ELF-1 (cell line): Measurements from ENCODE around the gene ZFC3H1.
"Not testable (repeated sequence)": the region's sequence is repeated elsewhere in the genome, so short reads cannot be mapped to it uniquely, and the experiment has no call there.

Experiments
- DNase-seq: peaks from one replicate; pipeline ENCODE4 v3.0.0-alpha.2; 2016; ENCODE audit warnings: low read depth, low spot score

Gene ZFC3H1, protein sequence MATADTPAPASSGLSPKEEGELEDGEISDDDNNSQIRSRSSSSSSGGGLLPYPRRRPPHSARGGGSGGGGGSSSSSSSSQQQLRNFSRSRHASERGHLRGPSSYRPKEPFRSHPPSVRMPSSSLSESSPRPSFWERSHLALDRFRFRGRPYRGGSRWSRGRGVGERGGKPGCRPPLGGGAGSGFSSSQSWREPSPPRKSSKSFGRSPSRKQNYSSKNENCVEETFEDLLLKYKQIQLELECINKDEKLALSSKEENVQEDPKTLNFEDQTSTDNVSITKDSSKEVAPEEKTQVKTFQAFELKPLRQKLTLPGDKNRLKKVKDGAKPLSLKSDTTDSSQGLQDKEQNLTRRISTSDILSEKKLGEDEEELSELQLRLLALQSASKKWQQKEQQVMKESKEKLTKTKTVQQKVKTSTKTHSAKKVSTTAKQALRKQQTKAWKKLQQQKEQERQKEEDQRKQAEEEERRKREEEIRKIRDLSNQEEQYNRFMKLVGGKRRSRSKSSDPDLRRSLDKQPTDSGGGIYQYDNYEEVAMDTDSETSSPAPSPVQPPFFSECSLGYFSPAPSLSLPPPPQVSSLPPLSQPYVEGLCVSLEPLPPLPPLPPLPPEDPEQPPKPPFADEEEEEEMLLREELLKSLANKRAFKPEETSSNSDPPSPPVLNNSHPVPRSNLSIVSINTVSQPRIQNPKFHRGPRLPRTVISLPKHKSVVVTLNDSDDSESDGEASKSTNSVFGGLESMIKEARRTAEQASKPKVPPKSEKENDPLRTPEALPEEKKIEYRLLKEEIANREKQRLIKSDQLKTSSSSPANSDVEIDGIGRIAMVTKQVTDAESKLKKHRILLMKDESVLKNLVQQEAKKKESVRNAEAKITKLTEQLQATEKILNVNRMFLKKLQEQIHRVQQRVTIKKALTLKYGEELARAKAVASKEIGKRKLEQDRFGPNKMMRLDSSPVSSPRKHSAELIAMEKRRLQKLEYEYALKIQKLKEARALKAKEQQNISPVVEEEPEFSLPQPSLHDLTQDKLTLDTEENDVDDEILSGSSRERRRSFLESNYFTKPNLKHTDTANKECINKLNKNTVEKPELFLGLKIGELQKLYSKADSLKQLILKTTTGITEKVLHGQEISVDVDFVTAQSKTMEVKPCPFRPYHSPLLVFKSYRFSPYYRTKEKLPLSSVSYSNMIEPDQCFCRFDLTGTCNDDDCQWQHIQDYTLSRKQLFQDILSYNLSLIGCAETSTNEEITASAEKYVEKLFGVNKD (N-terminal part only)

DNA sequence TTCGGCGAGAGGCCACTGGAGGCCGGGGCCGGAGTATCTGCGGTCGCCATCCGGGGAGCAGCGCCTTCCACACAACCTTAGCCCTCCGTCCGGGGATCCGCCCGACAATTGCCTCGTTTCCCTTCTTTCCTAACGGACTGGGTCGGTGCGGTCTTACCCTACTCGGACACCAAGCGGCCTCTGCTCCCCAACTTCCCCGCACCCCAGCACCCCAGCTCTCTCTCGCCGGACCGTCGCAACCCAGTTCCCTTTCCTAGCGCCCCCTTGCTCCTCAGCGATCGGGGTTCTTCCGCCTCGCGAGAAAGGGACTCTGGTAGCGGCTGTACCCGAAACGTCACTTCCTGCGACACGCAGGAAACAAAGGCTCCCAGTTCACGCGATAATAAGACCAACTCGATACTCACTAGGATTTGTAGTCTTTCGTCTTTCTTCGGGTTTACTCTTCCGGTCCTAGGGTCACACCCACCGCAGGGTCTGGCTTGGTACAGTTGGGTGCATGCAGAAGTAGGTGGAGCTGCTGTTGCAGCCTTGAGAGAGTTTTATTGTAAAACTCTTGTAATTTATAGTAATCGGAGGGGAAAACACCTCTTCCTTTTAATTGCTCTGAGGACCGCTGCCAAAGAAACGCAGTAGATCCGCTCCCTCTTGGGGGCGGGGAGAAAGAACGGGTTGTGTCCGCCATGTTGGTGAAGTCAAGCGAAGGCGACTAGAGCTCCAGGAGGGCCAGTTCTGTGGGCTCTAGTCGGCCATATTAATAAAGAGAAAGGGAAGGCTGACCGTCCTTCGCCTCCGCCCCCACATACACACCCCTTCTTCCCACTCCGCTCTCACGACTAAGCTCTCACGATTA, at the start of gene ZFC3H1, which contains the start of gene THAP2:
TSS of gene ZFC3H1 (minus strand) at position 288 of the 850 bp plus-strand sequence. CDS start at position 50, 238 bp downstream.
TSS of gene THAP2 (plus strand) at position 741 of the 850 bp plus-strand sequence. CDS start 209 bp downstream, outside the sequence.
- peak; percentile 98 for DNase-seq

DNA sequence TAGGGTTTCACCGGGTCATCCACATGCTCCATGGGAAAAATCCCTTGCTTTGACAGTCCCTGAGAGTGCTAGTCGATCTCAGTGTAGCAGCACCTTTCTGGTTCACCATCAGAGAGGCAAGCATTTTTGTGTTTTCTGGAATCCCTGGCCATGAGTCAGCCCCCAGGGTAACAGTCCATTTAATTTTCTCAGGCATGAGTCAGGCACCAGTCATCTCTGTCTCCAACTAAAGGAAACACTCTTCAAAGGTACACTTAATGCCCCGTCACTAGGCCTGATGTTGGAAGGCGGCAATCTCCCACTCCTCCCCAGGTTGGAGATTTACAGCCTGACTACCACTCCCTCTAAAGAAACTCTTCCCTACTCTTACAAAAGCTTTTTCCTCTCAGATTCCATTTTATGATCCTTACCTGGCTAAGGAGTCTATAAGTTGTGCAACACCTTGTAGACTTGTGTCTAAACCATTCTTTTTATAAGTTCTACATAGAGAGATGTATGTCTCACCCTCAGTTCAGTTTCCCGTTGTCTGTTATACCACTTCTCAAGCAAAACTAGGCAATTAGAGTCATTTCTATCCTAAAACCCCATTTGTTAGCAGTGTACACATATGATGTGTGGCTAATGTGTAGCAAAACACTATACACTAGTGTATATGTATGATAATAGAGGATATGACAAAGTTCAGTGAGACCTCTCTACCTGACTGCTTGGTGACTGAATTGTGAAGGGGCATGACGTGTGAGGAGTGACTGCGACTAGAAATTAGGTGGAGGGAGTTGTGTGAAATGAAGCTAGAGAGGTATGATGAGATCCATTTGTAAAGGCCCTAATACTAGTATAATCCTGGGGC, 46.9 kb upstream of the ZFC3H1 start:
- DNase-seq: peak; percentile 75

DNA sequence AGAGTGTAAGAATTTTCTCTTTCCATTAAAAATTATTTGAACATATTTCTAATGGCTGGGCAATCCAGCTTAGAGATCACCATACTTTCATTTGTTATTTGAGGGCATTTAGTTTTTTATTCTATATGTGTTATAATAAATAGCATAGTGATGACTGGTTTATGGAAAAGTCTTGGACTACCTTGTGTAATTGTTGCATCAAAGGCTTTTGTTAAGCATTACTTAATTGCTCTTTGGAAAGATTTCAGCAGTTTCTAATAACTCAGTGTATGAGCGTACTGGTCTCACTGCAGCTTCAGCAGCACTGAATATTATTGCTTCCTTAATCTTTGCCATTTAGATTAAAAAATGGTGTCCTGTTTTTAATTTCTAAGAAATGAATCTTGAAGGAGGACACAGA, 45.0 kb upstream of the ZFC3H1 start:
- DNase-seq: no peak

DNA sequence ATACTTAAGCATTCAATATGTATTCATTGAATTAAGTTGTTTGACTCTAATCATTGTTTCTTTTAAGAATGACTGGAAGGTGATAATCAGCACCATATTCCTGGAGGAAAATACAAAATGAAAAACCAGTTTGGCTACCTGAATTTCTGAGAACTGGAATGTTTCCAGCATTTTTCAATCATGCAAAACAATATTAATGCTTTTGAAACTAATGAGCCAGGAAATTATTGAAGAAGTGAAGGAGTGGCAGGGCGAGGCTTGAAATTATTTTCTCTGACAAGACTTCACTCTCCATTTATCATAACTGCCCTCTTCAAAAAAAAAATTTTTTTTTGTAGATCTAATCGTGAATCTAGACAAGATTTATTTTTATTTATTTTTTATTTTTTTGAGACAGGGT, 41.3 kb upstream of the ZFC3H1 start:
- no peak for DNase-seq

DNA sequence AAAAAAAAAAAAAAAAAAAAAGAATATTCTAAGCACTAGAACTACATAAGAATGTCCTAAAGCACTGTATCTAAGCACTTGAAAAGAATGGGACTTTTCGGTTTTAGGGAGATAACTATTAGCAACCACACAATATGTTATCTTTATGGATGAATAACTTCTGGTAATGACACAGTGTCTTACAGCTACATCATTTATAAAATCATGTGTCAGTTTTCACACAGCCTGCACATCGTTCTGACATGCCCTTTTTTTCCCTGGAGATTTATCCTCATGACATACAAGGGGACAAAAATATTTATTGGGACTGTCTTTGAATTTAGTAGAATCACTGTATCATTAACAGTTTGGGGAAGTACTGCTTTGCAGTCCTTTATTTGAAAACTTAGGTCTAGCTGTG, 39.6 kb upstream of the ZFC3H1 start:
- no peak for DNase-seq

DNA sequence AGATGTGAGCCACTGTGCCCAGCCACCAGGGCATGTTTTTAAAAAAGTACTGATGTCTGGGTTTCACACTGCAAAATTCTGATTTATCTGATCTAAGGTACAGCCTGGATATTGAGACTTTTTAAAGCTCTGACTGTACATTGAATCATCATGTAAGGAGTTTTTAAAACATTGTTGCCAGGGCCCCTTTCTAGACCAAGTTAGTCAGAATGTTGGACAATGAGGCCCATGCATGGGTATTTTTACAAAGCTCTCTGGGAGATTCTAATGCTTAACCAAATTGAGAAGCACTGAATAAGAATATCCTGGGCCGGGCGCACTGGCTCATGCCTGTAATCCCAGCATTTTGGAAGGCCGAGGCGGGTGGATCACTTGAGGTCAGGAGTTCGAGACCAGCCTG, 38.9 kb upstream of the ZFC3H1 start:
- no peak for DNase-seq

DNA sequence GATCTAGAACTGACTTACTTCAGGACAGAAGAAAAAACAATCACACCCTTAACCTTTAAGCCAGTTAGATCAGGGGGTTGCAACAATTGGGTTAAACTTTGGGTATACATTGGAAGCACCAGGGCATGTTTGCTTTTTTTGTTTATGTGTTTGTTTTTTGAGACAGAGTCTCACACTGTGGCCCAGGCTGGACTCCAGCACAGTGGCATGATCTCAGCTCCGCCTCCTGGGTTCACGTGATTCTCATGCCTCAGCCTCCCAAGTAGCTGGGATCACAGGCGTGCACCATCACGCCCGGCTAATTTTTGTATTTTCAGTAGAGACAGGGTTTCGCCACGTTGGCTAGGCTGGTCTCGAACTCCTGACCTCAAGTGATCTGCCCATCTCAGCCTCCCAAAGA, 38.5 kb upstream of the ZFC3H1 start:
- not testable (repeated sequence) for DNase-seq

DNA sequence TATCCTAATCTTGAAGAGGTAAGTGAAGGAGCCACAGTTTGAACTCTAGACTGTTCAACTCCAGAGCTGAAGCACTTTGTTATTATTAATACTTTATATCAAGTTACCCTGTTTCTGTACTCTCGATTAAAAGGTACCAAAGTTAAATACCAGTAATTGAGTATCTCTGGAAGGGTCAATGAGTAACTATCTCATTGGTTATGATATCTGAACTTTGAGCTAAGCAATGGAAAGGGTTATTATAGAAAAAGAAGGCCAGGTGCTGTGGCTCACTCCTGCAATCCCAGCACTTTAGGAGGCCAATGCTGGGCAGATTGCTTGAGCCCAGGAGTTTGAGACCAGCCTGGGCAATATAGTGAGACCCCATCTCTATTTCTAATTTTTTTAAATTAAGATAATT, 32.1 kb upstream of the ZFC3H1 start:
- DNase-seq: no peak

DNA sequence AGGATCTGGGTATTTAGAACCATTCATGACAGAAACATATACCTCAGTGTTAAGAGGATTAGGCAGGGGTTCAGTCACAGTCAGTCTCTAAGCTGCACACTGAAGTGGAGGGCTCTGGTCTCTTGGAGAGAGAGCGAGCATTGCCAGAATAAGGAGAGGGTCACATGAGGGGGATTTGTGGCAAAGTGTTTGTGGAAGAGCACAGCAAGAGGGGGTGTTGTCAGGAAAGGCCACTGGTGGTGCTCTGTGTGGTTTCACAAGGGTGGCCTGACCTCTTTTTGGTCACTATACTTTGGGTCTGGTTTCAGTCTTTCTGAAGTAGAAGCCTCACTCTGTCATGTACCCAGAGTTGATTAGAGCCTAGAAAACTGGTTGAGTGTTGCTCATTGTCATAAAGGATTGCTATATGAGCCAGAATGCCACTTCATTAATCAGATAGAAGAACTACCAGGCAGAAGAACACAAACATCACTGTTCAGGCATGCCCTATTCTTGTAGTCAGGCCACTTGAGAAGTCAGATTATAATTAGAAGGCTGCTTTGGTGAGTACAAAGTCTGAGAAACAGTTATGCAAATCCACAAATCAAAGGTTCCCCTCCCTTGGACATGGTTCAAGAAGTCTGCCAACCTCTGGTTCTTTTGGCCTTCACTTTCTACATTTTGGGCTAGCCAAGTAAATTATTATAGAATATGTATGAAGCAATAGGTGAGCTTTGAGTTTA, 30.6 kb upstream of the ZFC3H1 start:
- no peak for DNase-seq

DNA sequence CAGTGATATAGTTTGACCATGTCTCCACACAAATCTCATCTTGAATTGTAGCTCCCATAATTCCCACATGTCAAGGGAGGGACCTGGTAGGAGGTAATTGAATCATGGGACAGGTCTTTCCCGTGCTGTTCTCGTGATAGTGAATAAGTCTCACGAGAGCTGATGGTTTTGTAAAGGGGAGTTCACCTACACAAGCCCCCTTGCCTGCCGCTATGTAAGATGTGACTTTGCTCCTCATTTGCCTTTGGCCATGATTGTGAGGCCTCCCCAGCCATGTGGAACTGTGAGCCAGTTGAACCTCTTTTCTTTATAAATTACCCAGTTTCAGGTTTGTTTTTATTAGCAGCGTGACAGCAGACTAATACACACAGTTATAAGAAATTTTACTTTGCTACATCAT, 30.0 kb upstream of the ZFC3H1 start:
- not testable (repeated sequence) for DNase-seq

DNA sequence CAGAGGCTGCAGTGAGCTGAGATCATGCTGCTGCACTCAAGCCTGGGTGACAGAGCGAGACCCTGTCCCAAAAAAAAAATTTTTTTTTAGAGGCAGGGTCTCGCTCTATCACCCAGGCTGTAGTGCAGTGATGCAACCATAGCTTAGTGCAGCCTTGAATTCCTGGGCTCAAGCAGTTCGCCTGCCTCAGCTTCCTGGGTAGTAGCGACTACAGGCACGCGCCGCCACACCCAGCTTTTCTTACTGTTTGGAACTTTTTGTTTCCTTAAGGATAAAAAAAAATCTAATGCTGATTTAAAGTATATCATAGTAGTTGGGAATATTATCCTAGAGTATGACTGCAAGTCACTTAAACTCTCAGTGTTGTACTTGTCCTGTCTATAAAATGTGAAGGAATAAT, 29.5 kb upstream of the ZFC3H1 start:
- DNase-seq: no peak

DNA sequence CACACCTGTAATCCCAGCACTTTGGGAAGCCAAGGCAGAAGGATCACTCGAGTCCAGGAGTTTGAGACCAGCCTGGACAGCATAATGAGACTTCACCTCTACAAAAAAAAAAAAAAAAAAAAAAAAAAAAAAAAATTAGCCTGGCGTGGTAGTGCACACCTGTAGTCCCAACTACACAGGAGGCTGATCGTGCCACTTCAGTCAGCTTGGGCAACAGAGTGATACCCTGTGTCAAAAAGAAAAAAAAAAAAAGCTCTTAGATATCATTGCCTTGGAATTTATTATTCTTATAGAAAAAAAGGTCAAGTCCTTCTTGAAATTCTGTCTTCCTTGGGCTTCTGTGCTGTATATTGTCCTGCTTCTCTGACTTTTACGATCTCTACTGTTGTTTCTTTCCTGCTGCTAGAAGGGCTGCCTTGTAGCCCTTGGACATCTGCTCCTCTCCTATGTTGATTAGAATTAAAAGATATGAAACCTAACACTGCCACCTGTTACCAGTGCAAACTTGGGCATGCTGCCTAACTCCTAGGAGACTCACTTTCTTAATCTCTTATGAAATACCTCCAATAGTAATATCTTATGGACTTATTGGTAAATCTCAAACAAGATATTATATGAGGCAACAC, 28.0 kb upstream of the ZFC3H1 start:
- no peak for DNase-seq

DNA sequence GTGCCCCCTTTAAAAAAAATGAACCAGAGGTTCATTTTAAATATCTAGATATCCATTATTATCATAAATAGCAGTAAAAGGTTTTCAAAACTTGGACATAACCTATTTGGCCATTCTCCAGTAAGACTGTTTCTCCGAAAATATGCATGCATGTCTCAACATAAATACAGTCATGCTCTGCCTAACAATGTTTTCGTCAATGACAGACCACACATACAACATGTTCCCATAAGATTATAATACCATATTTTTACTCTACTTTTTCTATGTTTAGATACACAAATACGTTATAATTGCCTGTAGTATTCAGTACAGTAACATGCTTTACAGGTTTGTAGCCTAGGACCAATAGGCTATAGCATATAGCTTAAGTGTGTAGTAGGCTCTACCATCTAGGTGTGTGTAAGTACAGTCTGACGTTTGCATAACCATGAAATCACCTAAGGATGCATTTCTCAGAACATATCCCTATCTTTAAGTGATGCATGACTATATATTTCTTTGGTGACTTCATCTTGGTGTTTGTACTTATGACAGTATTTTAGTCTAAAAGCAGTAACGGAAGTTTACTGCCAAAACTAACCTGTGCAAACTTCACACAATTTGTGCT, 25.4 kb upstream of the ZFC3H1 start:
- no peak for DNase-seq

DNA sequence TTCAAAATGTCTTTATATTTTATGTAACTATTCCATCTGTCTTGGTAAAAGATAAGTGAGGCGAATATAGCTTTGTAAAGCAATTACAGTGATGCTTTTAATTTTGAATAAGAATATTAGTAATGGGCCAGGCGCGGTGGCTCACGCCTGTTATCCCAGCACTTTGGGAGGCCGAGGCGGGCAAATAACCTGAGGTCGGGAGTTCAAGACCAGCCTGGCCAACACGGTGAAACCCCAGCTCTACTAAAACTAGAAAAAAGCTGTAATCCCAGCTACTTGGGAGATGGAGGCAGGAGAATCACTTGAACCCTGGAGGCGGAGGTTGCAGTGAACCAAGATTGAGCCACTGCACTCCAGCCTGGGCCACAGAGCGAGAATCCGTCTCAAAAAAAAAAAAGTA, 23.5 kb upstream of the ZFC3H1 start:
- not testable (repeated sequence) for DNase-seq

DNA sequence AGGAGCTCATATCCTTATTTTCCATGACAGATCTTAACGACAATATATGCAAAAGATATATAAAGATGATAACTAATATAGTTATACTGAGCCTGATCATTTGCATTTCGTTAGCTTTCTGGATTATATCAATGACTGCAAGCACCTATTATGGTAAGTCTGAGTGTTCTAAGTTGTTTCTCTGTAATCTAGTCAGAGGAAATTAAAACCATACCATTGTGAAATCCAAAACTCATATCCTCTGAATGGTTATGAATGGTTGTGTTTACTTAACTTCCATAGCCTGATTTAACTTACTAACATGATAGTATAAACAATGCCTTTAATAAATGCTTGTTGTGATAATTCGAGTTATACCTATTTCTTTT, 23.0 kb upstream of the ZFC3H1 start:
- DNase-seq: no peak

DNA sequence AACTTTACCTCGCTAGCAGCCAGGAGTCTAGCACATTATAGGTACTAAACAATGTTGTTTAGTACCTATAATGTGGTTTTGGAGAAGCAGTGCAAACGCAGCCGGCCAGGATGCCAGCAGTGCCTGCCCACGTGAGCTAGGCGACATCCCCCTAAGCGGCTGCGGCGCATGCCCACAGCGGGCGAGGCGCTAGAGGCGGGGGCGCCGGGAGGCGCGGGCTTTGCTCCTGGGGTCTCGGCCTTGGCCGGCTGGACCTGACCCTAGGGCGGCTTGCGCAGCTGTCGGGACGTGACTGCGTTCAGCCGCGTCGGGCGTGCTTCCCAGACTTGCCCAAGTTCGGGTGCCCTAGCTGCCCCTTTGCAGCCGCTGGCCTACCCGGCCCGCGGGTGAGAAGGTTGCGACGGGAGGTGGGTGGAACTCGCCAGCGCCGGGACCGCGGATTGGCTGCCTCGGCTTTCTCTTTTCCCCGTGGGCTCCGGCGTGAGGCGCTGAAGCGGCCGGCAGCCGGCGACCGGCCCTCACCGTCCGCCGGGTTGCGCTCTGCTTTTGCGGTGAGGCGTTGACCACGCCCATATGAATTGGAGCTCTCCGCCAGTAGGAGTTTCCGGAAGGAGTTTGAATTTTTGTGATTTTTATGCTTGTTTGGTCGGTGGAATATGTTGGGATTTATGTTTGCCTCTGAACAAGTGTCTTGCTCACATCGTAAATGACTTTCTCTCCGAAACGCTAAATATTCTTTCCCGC, 22.4 kb upstream of the ZFC3H1 start, which contains the start of gene TMEM19:
TSS of gene TMEM19 (plus strand) at position 169 of the 744 bp plus-strand sequence. CDS start 599 bp downstream, outside the sequence.
- DNase-seq: peak; percentile 92

DNA sequence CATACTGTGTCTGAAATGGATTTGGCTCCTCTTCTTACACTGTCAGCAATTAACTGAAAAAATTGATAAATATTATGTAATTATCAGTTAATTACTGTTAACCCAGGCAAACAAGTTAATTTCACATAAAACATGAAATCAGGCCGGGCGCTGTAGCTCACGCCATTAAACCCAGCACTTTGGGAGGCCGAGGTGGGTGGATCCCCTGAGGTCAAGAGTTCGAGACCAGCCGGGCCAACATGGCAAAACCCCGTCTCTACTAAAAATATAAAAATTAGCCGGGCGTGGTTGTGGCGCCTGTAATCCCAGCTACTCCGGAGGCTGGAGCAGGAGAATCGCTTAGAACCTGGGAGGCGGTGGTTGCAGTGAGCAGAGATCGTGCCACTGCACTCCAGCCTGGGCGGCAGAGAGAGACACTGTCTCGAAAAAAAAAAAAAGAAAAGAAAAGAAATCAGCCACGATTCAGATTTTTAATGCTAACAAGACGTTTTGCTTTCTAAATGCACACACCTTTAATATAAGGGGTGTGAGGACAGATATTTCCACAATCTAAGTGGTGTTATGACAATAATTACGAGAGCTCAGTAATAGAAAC, 21.8 kb upstream of the ZFC3H1 start:
- DNase-seq: no peak
